ENCODE results near the gene DENND6B. TPM values are rescaled to one million over a fixed set of nuclear protein-coding genes. Genes with fewer than 3 reads are reported as not detected.

The DENND6B gene
- total RNA-seq, 2 donors from 2014 or later, result 3.7 to 4.7 TPM

- DNase-seq (peak in 1 of 2 donors; percentile 48), ATAC-seq (no peak)
- intact Hi-C loops (cut with DNase I, micrococcal nuclease), result no loop called here
These were observed 18.8 kb downstream of the DENND6B start for GRCh38 chr22:50307890-50308596.

DNA sequence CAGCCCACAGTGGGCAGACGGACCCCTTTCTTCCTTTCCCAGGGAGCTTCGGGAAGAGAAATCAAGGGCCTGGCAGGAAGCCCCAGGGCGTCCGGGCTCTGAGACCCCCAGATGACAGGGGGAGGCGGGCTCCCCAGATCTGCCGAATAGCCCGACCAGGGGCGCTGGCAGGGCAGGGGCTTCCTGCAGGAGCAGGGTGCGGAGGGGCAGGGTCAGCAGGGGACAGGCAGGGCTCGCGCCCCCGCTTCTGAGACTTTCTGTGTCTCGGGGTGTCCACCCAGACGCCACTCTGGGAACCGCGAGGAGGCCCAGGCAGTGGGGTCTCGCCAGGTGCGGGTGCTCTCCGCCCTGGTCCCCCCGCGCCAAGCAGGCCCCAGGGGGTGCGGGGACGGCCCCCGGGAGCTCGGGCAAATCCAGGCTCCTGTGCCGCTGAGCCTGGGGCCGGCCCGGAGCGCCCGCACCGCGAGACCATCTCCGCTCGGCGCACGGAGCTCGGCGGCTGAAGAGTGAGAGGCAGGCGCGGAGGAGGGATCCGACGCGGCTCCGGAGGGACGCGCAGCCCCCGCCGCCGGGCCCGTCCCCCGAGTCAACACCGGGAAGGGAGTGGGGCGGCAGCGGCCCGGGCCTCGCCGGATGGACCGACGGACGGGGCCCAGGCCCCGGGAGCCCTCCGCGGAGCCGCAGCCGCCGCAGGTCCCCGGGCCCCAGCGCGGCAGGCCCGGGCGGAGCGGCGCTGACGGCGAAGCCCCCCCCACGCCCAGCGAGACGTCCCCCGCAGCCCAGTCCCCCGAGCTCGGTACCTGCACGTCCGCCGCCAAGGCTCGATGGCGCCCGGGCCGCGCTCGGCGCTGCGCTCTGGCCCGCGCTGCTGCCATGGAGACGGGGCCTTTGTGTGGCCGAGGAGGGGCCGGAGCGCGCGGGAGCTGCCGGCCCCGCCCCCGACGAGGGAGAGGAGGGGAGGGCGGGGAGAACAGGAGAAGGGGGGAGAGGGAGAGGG lies 19.8 kb downstream of the DENND6B start, which contains the start of gene PLXNB2:
PLXNB2 (minus strand) TSS at position 894 of the 997 bp plus-strand sequence. CDS start 17,062 bp downstream, outside the sequence.
- ATAC-seq (peak; percentile 42), DNase-seq (peak; percentile 81 to 84)
- intact Hi-C loops (cut with DNase I, micrococcal nuclease), result no loop called here

DNA sequence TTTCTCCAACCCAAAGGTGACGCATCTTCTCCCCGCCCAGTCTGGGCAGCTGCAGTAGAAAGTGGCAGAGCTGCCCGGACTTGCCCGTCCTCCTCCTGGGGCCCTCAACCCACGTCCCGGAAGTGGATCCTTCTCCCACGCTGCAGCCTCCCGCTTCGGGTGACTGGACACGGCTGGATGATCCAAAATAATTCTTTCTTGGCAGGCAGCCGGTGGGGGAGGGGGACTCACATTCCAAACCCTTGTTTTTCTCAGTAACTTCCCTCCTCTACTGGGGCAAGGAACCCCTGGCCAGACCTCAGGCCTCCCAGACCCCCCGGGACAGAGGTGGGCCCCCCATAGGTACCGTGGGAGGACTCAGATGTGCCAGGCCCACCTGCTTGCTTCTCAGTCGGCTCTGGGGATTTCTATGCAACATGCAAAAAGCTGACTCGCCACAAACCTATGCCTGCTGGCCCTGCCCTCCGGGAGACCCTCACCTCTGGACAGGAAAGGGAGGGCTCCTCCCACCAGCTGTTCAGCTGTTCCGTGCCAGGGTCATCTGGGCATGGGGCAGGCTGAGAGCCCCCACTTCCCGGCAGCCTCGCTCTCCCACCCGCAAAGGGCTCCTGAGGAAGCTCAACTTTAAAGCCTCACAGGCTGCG lies 20.8 kb downstream of the DENND6B start:
- DNase-seq (peak; percentile 86 to 94), ATAC-seq (peak; percentile 62)
- intact Hi-C loops (cut with DNase I, micrococcal nuclease), result no loop called here

- DNase-seq, result peak in 1 of 2 donors; percentile 64
- intact Hi-C loops (cut with DNase I, micrococcal nuclease), result no loop called here
These were observed 21.4 kb downstream of the DENND6B start for GRCh38 chr22:50305393-50305922.

GRCh38 chr22:50304528-50305392 lies 22.1 kb downstream of the DENND6B start:
- ATAC-seq, result peak; percentile 24
- peak; percentile 70 to 74 for DNase-seq
- intact Hi-C loops (cut with DNase I, micrococcal nuclease), result no loop called here

More at GRCh38 chr22:50305393-50305922, 21.4 kb downstream of the DENND6B start:
- peak; percentile 42 for ATAC-seq

DNA sequence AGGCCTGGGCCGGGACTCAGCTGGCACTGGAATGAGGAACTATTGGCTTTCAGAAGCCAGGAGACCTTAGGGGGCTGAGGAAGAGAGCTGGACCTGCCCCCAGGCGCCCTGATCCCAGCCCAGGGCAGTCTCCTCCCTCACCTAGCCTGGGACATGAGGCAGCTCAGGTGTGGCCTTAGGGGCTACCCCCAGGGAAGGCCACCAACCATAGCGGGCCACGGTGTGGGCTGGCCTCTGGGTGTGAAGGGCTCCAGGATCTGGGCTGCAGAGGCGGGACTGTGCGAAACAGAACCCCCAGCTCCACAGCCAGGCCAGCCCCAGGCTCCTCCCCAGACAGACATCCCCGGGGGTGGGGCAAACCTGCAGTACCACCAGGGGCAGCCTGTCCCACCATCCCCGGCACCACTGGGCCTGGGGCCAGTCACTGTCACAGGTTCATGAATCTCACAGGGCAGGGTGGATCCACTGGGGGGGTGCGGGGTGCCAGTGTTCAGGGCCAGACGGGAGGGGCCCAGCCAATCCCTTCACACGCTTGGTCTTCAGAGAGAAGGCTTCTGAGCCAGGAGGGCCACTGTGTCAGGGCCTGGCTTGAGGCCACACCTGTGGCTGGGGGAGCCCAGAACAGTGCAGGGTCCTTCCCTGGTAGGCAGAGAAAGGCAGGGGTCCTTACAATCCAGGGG lies 22.8 kb downstream of the DENND6B start:
- ATAC-seq (peak; percentile 25), DNase-seq (peak; percentile 69 to 78)
- intact Hi-C loops (cut with DNase I, micrococcal nuclease), result no loop called here

- ATAC-seq (no peak), DNase-seq (no peak)
- intact Hi-C loops (cut with DNase I, micrococcal nuclease), result no loop called here
These were observed 23.3 kb downstream of the DENND6B start for GRCh38 chr22:50303515-50303847.

DNA sequence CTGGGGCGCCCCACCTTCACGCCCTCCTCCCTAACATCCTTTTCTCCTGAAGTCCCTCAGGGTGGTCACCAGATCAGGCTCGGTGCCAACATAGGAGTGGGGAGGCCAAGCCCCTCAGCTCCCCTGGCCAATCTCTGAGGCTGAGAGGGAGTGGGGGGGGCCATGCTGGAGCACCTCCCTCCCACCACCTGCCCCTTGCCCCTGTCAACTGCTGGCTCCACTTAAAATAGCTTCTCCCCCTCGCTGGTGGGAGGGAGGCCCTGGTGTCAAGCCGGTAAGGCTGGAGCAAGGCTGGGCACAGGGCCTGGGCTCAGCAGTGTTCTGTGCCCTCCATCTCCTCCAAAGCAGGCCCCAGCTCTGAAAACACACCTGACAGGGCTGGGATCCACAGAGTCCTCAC lies 24.2 kb downstream of the DENND6B start:
- intact Hi-C loops (cut with DNase I, micrococcal nuclease), result no loop called here
- DNase-seq (no peak), ATAC-seq (no peak)

DNA sequence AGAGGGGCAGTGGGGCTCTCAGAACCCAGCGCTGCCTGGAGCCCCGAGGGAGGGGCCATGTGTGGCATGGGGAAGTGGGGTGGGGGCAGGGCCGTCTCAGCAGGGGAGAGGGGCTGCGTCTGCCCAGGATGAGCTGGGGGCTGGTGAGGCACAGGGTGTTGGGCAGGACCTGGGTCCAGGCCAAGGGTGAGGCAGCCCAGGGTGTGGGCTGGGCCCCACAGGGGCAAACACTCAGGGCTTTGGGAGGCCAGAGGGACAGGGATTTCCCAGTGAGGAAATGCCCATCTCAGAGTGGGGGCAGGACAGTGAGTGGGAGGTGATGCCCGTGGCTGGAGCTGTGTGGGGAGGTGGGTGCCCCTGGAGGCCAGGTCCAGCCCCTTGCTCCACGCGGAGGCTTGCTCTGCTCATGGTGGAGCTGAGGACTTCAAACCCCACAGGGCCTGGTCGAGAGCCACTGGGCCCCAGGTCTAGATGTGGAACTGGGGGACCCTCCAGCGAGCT lies 24.7 kb downstream of the DENND6B start:
- DNase-seq (peak; percentile 61 to 74), ATAC-seq (peak; percentile 6)
- intact Hi-C loops (cut with DNase I, micrococcal nuclease), result no loop called here

DNA sequence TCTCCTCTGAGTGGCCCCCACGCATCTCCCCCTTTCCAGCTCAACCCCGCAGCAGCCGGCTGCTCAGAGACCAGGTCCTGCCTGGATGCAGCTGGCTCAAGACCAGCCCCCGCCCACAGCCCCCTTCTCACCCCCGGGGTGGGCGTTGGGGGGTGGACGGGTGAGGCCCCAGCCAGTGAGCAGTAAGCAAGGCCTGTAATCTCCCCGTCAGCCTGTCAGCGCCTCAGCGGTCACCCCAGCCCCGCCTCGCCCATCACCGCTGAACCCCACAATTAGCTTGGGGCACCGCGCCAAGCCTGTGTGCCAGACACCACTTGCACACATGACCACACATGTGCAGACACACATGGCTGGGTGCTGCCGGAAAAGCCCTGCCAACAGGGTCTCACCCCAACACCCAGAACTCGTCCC lies 25.2 kb downstream of the DENND6B start:
- no peak for ATAC-seq
- peak in 1 of 2 donors; percentile 54 for DNase-seq
- intact Hi-C loops (cut with DNase I, micrococcal nuclease), result no loop called here

GRCh38 chr22:50300620-50301257 lies 26.1 kb downstream of the DENND6B start:
- intact Hi-C loops (cut with DNase I, micrococcal nuclease), result no loop called here
- ATAC-seq (no peak), DNase-seq (no peak)

GRCh38 chr22:50299785-50300619 lies 26.8 kb downstream of the DENND6B start:
- DNase-seq (peak; percentile 84 to 89), ATAC-seq (peak; percentile 59)
- intact Hi-C loops (cut with DNase I, micrococcal nuclease), result no loop called here

- ATAC-seq (no peak), DNase-seq (no peak)
- intact Hi-C loops (cut with DNase I, micrococcal nuclease), result no loop called here
These were observed 27.7 kb downstream of the DENND6B start for GRCh38 chr22:50298937-50299784.

DNA sequence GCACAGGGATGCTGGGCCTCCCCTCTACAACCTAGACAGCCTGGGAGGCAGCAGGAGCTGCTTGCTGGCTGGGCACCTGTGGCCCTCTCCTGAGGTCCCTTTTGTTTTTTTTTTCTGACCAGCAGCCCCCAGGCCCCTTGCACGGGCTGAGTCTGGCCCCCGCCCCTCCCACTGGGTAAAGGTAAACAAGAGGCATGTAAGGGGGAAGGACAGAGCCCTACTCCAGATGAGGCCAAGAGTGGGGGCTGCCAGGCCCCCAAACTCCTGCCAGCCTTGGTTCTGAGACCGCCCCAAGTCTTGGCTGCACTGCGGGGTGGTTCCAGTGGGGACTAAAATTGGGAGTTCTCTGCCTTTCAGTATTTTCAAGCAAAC lies 28.6 kb downstream of the DENND6B start:
- DNase-seq, result no peak
- intact Hi-C loops (cut with DNase I, micrococcal nuclease), result no loop called here
- no peak for ATAC-seq
